PC-3 (cell line): Measurements from ENCODE around the gene RAB9B. TPM values are rescaled to one million over a fixed set of nuclear protein-coding genes. Genes with fewer than 3 reads are reported as not detected.

ENCODE experiments used
- ATAC-seq: fragments of 200-7000 bp; cut with Tn5 transposase; 2 replicates; pipeline ENCODE4 v1.9.1; 2020; ENCODE audit warnings: mild to moderate bottlenecking, moderate library complexity
- BruUV-seq: library from RNA; stranded (reverse); fragments of 400-500 nt; replicated peaks from 2 replicates; lab custom pipeline; 2021; lab: Mats Ljungman, UMichigan
- CTCF ChIA-PET: fragments of 300-600 bp; sonication (Branson Sonifier 250); formaldehyde crosslinking; loops from one replicate; lab custom pipeline; 2022; ENCODE audit warnings: antibody characterized with exemption; lab: Charles Lee
- POLR2A ChIA-PET: fragments of 300-600 bp; sonication (Branson Sonifier 250); formaldehyde crosslinking; loops from one replicate; lab custom pipeline; 2022; ENCODE audit warnings: antibody characterized with exemption; ENCODE audit not compliant: unreplicated experiment; lab: Charles Lee
- DNase-seq: peaks from one replicate; pipeline ENCODE4 v3.0.0-alpha.2; 2015
- H2AFZ ChIP-seq: fragments of 300-600 bp; sonication (generic); 2 replicates; pipeline ENCODE4 v1.6.0; 2016; ENCODE audit warnings: antibody characterized with exemption, low read length
- H3F3A ChIP-seq: fragments of 300-600 bp; sonication (generic); one replicate; pipeline ENCODE4 v1.6.0; 2017; ENCODE audit warnings: antibody characterized with exemption, low read length, control low read depth, mild to moderate bottlenecking; ENCODE audit not compliant: unreplicated experiment
- H3K27ac ChIP-seq: fragments of 300-600 bp; sonication (generic); 2 replicates; pipeline ENCODE4 v1.5.1; 2016; ENCODE audit warnings: mild to moderate bottlenecking, low read length
- H3K27me3 ChIP-seq: fragments of 300-600 bp; sonication (generic); 2 replicates; pipeline ENCODE4 v1.6.1; 2016; ENCODE audit warnings: low read length, mixed read lengths
- H3K36me3 ChIP-seq: fragments of 300-600 bp; sonication (generic); 2 replicates; pipeline ENCODE4 v1.6.1; 2016; ENCODE audit warnings: low read depth, mixed run types, low read length, mixed read lengths
- H3K4me1 ChIP-seq: fragments of 300-600 bp; sonication (generic); 2 replicates; pipeline ENCODE4 v1.5.1; 2016; ENCODE audit warnings: low read length; ENCODE audit not compliant: insufficient read depth
- H3K4me2 ChIP-seq: fragments of 300-600 bp; sonication (generic); 2 replicates; pipeline ENCODE4 v1.6.0; 2016; ENCODE audit warnings: low read length
- H3K4me3 ChIP-seq: fragments of 300-600 bp; sonication (generic); 2 replicates; pipeline ENCODE4 v1.5.1; 2016; ENCODE audit warnings: mild to moderate bottlenecking, low read length, mixed read lengths
- H3K79me2 ChIP-seq: fragments of 300-600 bp; sonication (generic); 2 replicates; pipeline ENCODE4 v1.6.1; 2017; ENCODE audit warnings: low read length, mixed read lengths
- H3K9ac ChIP-seq: fragments of 300-600 bp; sonication (generic); 2 replicates; pipeline ENCODE4 v1.6.0; 2016; ENCODE audit warnings: mild to moderate bottlenecking, low read length
- H3K9me2 ChIP-seq: fragments of 300-600 bp; sonication (generic); replicated peaks from 2 replicates; pipeline ENCODE4 v1.6.1; 2016; ENCODE audit warnings: mixed run types, low read length, mixed read lengths
- H3K9me3 ChIP-seq: fragments of 300-600 bp; sonication (generic); 2 replicates; pipeline ENCODE4 v1.6.1; 2016; ENCODE audit warnings: low read length, mixed read lengths
- H4K20me1 ChIP-seq: fragments of 300-600 bp; sonication (generic); 2 replicates; pipeline ENCODE4 v1.6.1; 2016; ENCODE audit warnings: low read length, mixed read lengths
- EZH2 ChIP-seq: fragments of 300-600 bp; sonication (generic); IDR thresholded peaks from one replicate; pipeline ENCODE4 v1.6.1; 2017; ENCODE audit warnings: antibody characterized with exemption, mild to moderate bottlenecking, low read length; ENCODE audit not compliant: unreplicated experiment
- EZH2phosphoT487 ChIP-seq: fragments of 300-600 bp; sonication (generic); IDR thresholded peaks from 2 replicates; pipeline ENCODE4 v1.6.1; 2018; ENCODE audit warnings: mild to moderate bottlenecking, antibody characterized with exemption, low read length, borderline replicate concordance
- intact Hi-C: fragments of 100-400 bp; cut with micrococcal nuclease; formaldehyde crosslinking; loops from 2 replicates; pipeline ENCODE4 v1.9.0; 2023
- total RNA-seq: library from RNA; depleted of rRNA; stranded (reverse); fragments of >200 nt; gene quantifications from 2 replicates; pipeline ENCODE4 v1.2.3, GENCODE V29; 2014
- TF ChIP-seq, protein P1 (sequence below): fragments of 300-600 bp; sonication (generic); conservative IDR thresholded peaks from 2 replicates; pipeline ENCODE4 v1.5.1; 2017; ENCODE audit warnings: antibody characterized with exemption, low read depth, mild to moderate bottlenecking, low read length

RAB9B gene
- total RNA-seq, 1 experiment from 2014 or later, result 1.5 TPM

- CTCF ChIA-PET, result no interaction called here
These were observed 43.1 kb downstream of the RAB9B start for GRCh38 chrX:103789004-103789403.

GRCh38 chrX:103783971-103784370, 48.1 kb downstream of the RAB9B start:
- TF ChIP-seq, protein P1, sequence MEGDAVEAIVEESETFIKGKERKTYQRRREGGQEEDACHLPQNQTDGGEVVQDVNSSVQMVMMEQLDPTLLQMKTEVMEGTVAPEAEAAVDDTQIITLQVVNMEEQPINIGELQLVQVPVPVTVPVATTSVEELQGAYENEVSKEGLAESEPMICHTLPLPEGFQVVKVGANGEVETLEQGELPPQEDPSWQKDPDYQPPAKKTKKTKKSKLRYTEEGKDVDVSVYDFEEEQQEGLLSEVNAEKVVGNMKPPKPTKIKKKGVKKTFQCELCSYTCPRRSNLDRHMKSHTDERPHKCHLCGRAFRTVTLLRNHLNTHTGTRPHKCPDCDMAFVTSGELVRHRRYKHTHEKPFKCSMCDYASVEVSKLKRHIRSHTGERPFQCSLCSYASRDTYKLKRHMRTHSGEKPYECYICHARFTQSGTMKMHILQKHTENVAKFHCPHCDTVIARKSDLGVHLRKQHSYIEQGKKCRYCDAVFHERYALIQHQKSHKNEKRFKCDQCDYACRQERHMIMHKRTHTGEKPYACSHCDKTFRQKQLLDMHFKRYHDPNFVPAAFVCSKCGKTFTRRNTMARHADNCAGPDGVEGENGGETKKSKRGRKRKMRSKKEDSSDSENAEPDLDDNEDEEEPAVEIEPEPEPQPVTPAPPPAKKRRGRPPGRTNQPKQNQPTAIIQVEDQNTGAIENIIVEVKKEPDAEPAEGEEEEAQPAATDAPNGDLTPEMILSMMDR, result no peak
- TF ChIP-seq EZH2, result no peak
- no peak for TF ChIP-seq EZH2phosphoT487
- H3K9ac ChIP-seq, result no peak overlapping the region
- no peaks in the 10 kb centered on the region for H3K27me3 ChIP-seq
- no peak overlapping the region for H3K27ac ChIP-seq
- H3K4me2 ChIP-seq, result no peak overlapping the region
- H2AFZ ChIP-seq, result no peak overlapping the region
- no peaks in the 10 kb centered on the region for H3K79me2 ChIP-seq
- POLR2A ChIA-PET, result no interaction called here
- ATAC-seq (no peak), DNase-seq (no peak)
- no peaks in the 10 kb centered on the region for H4K20me1 ChIP-seq
- no peaks in the 10 kb centered on the region for H3K9me3 ChIP-seq
- no peaks in the 10 kb centered on the region for H3F3A ChIP-seq
- H3K4me3 ChIP-seq, result no peak overlapping the region
- no peaks in the 10 kb centered on the region for H3K9me2 ChIP-seq
- H3K4me1 ChIP-seq, result no peaks in the 10 kb centered on the region
- no TSS peak for BruUV-seq
- no peaks in the 10 kb centered on the region for H3K36me3 ChIP-seq
- intact Hi-C loops, result no loop called here
- CTCF ChIA-PET, result no interaction called here

More at GRCh38 chrX:103789004-103789403, 43.1 kb downstream of the RAB9B start:
- no peaks in the 10 kb centered on the region for H3K36me3 ChIP-seq
- no peaks in the 10 kb centered on the region for H3K9me2 ChIP-seq
- H3K9me3 ChIP-seq, result no peaks in the 10 kb centered on the region
- ATAC-seq (no peak), DNase-seq (no peak)
- no peaks in the 10 kb centered on the region for H3F3A ChIP-seq
- BruUV-seq, result no TSS peak
- POLR2A ChIA-PET, result interaction anchor here (0.6 kb wide), 1 partner anchor 54 kb away, joined by 3 read pairs; no protein-coding TSS in a partner anchor
- no peak overlapping the region for H2AFZ ChIP-seq
- H4K20me1 ChIP-seq, result no peaks in the 10 kb centered on the region
- TF ChIP-seq EZH2phosphoT487 (no peak), EZH2 (no peak)
- TF ChIP-seq, protein P1, result no peak
- no peak overlapping the region for H3K4me2 ChIP-seq
- H3K79me2 ChIP-seq, result no peaks in the 10 kb centered on the region
- H3K27ac ChIP-seq, result no peak overlapping the region
- H3K4me3 ChIP-seq, result no peak overlapping the region
- H3K9ac ChIP-seq, result no peak overlapping the region
- no peaks in the 10 kb centered on the region for H3K27me3 ChIP-seq
- intact Hi-C loops, result no loop called here
- peaks cover 24% of the 10 kb centered on the region for H3K4me1 ChIP-seq

- H3F3A ChIP-seq, result no peaks in the 10 kb centered on the region
- DNase-seq (no peak), ATAC-seq (no peak)
- BruUV-seq, result no TSS peak
- ChIA-PET POLR2A (no interaction called here), CTCF (no interaction called here)
- H2AFZ ChIP-seq, result no peak overlapping the region
- H3K27me3 ChIP-seq, result no peaks in the 10 kb centered on the region
- no peaks in the 10 kb centered on the region for H4K20me1 ChIP-seq
- H3K9me2 ChIP-seq, result no peaks in the 10 kb centered on the region
- no peaks in the 10 kb centered on the region for H3K36me3 ChIP-seq
- no peak overlapping the region for H3K9ac ChIP-seq
- H3K79me2 ChIP-seq, result no peaks in the 10 kb centered on the region
- H3K4me3 ChIP-seq, result no peak overlapping the region
- TF ChIP-seq, protein P1, result no peak
- TF ChIP-seq EZH2, result no peak
- no peak for TF ChIP-seq EZH2phosphoT487
- H3K27ac ChIP-seq, result no peak overlapping the region
- intact Hi-C loops, result no loop called here
- H3K4me2 ChIP-seq, result no peak overlapping the region
- H3K9me3 ChIP-seq, result no peaks in the 10 kb centered on the region
- no peaks in the 10 kb centered on the region for H3K4me1 ChIP-seq
These were observed 48.9 kb downstream of the RAB9B start for GRCh38 chrX:103783196-103783595.
